Ovary (tissue), 9 donors: ENCODE results near the gene BDP1. TPM values are rescaled to one million over a fixed set of nuclear protein-coding genes. Genes with fewer than 3 reads are reported as not detected.
"Not testable (repeated sequence)": the region's sequence is repeated elsewhere in the genome, so short reads cannot be mapped to it uniquely, and the experiment has no call there.

ENCODE experiments used
- DNase-seq, 5 donors: peaks; one replicate each; pipeline ENCODE4 v3.0.0-alpha.2; 2019 to 2020
- H3K27ac ChIP-seq, 2 donors: fragments of 200-600 bp; one replicate each; pipeline versions ENCODE4 v1.5.1 to v1.8.0; 2019 to 2022
- H3K27me3 ChIP-seq: fragments of 200-600 bp; one replicate; pipeline ENCODE4 v1.8.0; 2022
- H3K36me3 ChIP-seq: fragments of 200-600 bp; sonication (generic); one replicate; pipeline ENCODE4 v1.5.1; 2019
- H3K4me1 ChIP-seq: one replicate; pipeline ENCODE4 v1.8.1; 2013; ENCODE audit warnings: mild to moderate bottlenecking, moderate library complexity; ENCODE audit not compliant: insufficient read depth
- H3K4me3 ChIP-seq: fragments of 200-600 bp; sonication (generic); one replicate; pipeline ENCODE4 v1.5.1; 2017
- H3K9me3 ChIP-seq, 2 donors: fragments of 200-600 bp in 1 of 2; sonication (generic) in 1 of 2; one replicate each; pipeline versions ENCODE4 v1.5.1 to v1.8.1; 2013 to 2019; ENCODE audit warnings: mild to moderate bottlenecking in 1 of 2, moderate library complexity in 1 of 2
- CTCF ChIP-seq, 3 donors: fragments of 450-650 bp in 2 of 3; fragments of 200-600 bp in 1 of 3; IDR thresholded peaks; one replicate each; pipeline versions ENCODE4 v1.5.1 to v1.8.0; 2016 to 2022; ENCODE audit warnings: antibody characterized with exemption in 3 of 3, mild to moderate bottlenecking in 1 of 3
- EP300 ChIP-seq: sonication (generic); formaldehyde crosslinking; IDR thresholded peaks from one replicate; pipeline ENCODE4 v1.6.1; 2017; ENCODE audit warnings: antibody characterized with exemption
- POLR2A ChIP-seq: fragments of 450-650 bp; IDR thresholded peaks from one replicate; pipeline ENCODE4 v1.6.1; 2017; ENCODE audit warnings: antibody characterized with exemption, mild to moderate bottlenecking, moderate library complexity
- WGBS, 3 donors: extraction: QIAGEN DNeasy Blood & Tissue Kit in 1 of 3; methylation state at CpG; one replicate each; pipeline versions ENCODE4 v1.1.5 to v1.1.7; 2013 to 2017; 5-methylcytosine and 5-hydroxymethylcytosine counted together
- intact Hi-C, 4 donors: fragments of 100-400 bp; cut with DNase I; formaldehyde crosslinking; loops; one replicate each; pipeline versions ENCODE4 v1.11.0 to v1.15.1; 2022 to 2023
- polyA plus RNA-seq, 2 donors: library from polyadenylated mRNA; stranded (reverse); fragments of 200-250 nt in 1 of 2; fragments of 350-450 nt in 1 of 2; fragmentation: Illumina TruSeq in 1 of 2; extraction: RNeasy Lipid Tissue Mini Kit (QIAGEN cat#74804) in 1 of 2; gene quantifications; one replicate each; pipeline ENCODE4 v1.2.3, GENCODE V29; 2013 to 2014
- total RNA-seq, 7 donors: library from RNA; depleted of rRNA in 2 of 7; stranded (reverse); fragments of >200 nt in 2 of 7; fragmentation: NEBNext Ultra II Directional in 3 of 7; extraction: Animal tissue kit (Norgen Biotek cat#: 25700) in 3 of 7; gene quantifications; one replicate each; pipeline versions ENCODE4 v1.1.0 to v1.2.4, GENCODE V29; 2016 to 2023
- donor health status: DM: no; HTN: no; CAD: no; lungs with moderate emphysema.
- donor health status: DM: no; HTN: no; CAD: no.
- donor health status: Bipolar disorder and iron deficiency.
- donor health status: DM: yes; HTN: yes; CAD: no.
- donor health status: DM: no; HTN: no; CAD: no.
- donor health status: DM: yes; HTN: yes; CAD: no.

The BDP1 gene
- total and polyA plus RNA-seq, 9 donors, result 8.6 to 41.6 (median 24.3) TPM

DNA sequence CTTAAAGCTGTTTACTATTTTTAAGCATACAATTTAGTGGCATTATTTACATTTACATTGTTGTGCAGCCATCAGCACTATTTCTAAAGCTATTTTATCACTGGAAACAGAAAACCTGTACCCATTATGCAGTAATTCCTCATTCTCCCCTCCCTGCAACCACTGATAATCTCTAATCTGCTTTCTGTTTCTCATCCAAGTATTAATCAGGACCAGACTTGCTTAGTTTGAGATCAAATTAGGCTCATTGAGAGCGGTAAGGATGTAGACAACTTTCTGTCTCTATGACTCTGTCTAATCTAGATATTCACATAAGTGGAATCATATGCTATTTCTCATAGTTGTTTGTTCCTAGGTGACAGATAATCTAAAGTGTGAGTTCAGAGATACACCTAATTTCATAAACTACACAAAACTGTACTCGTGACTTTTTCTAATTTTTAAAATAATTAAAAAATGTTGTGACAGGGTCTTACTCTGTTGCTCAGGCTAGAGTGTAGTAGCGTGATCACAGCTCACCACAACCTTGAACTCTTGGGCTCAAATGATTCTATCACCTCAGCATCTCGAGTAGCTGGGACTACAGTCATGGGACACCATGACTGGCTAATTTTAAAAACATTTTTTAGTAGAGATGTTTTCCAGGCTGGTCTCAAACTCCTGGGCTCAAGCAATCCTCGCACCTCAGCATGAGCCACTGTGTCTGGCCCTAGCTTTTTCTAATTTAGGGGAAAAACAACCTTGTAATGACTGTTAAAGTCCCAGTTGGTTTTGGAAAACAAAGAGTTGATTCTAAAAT, 37.6 kb downstream of the BDP1 start:
- Histone ChIP-seq H3K36me3 (no peaks in the 10 kb centered on the region), H3K4me1 (no peaks in the 10 kb centered on the region), H3K4me3 (no peak overlapping the region), H3K27me3 (no peaks in the 10 kb centered on the region), H3K27ac (no peak overlapping the region), H3K9me3 (no peaks in the 10 kb centered on the region)
- intact Hi-C loops, result no loop called here
- 87 to 90% (median 88%) methylated on average over 5 of the region's 5 CpGs for WGBS, 3 donors
- TF ChIP-seq EP300 (no peak), CTCF (IDR thresholded peaks at IDR 0.05) (no peak), POLR2A (no peak)
- no peak for DNase-seq

GRCh38 chr5:71494202-71494601, 38.8 kb downstream of the BDP1 start:
- H3K4me3 ChIP-seq, H3K27me3 ChIP-seq, DNase-seq, H3K36me3 ChIP-seq, H3K9me3 ChIP-seq, H3K27ac ChIP-seq, intact Hi-C loops, H3K4me1 ChIP-seq: not testable (repeated sequence)
- WGBS, 3 donors, result 62 to 84% (median 64%) methylated on average over 4 of the region's 4 CpGs

DNA sequence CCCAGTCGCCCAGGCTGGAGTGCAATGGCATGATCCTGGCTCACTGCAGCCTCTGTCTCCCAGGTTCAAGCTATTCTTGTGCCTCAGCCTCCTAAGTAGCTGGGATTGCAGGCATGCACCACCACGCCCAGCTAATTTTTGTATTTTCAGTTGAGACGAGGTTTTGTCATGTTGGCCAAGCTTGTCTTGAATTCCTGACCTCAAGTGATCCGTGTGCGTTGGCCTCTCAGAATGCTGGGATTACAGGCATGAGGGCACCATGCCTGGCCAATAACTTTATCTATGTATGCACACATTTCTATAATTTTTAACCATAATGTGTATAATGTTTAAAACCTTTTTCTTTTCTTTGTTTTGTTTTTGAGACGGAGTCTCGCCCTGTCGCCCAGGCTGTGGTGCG, 43.3 kb downstream of the BDP1 start:
- H3K36me3 ChIP-seq, H3K9me3 ChIP-seq, H3K4me1 ChIP-seq, intact Hi-C loops, DNase-seq, H3K27ac ChIP-seq, H3K27me3 ChIP-seq, H3K4me3 ChIP-seq: not testable (repeated sequence)
- 93 to 96% (median 94%) methylated on average over 9 of the region's 9 CpGs for WGBS, 3 donors

DNA sequence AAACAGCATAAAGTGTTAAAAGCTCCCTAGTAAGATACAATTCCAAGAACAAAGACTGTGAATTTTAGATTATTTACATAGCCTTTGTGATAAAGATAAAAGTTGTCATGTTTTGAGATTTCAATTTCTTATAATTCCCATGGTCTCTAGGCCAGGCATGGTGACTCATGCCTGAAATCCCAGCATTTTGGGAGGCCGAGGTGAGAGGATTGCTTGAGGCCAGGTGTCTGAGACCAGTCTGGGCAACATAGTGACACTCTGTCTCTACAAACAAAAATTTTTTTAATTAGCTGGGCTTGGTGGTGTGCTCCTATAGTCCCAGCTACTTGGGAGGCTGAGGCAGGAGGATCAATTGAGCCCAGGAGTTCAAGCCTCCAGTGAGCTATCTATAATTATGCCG, 48.1 kb downstream of the BDP1 start:
- Histone ChIP-seq H3K27ac (no peak overlapping the region), H3K4me3 (no peak overlapping the region), H3K9me3 (no peaks in the 10 kb centered on the region), H3K27me3 (no peaks in the 10 kb centered on the region), H3K4me1 (no peaks in the 10 kb centered on the region), H3K36me3 (no peaks in the 10 kb centered on the region)
- 91 to 97% (median 95%) methylated on average over 2 of the region's 2 CpGs for WGBS, 3 donors
- TF ChIP-seq CTCF (IDR thresholded peaks at IDR 0.05), result no peak
- no peak for TF ChIP-seq EP300
- no peak for TF ChIP-seq POLR2A
- DNase-seq, result no peak
- intact Hi-C loops, result no loop called here

GRCh38 chr5:71522151-71522550, 66.7 kb downstream of the BDP1 start:
- Histone ChIP-seq H3K9me3 (no peaks in the 10 kb centered on the region), H3K4me1 (no peaks in the 10 kb centered on the region), H3K27me3 (no peaks in the 10 kb centered on the region), H3K36me3 (no peaks in the 10 kb centered on the region), H3K27ac (no peak overlapping the region), H3K4me3 (no peak overlapping the region)
- WGBS, 3 donors, result 47 to 87% (median 73%) methylated on average over 1 of the region's 1 CpG
- intact Hi-C loops, result no loop called here
- no peak for DNase-seq
- TF ChIP-seq CTCF (IDR thresholded peaks at IDR 0.05) (no peak), EP300 (no peak), POLR2A (no peak)

DNA sequence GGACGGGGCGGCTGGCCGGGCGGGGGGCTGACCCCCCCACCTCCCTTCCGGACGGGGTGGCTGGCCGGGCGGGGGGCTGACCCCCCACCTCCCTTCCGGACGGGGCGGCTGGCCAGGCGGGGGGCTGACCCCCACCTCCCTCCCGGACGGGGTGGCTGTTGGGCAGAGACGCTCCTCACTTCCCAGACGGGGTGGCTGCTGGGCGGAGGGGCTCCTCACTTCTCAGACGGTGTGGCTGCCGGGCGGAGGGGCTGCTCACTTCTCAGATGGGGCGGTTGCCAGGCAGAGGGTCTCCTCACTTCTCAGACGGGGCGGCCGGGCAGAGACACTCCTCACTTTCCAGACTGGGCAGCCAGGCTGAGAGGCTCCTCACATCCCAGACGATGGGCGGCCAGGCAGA, 70.2 kb downstream of the BDP1 start:
- H3K36me3 ChIP-seq, H3K4me1 ChIP-seq, H3K27ac ChIP-seq, DNase-seq, H3K27me3 ChIP-seq, H3K9me3 ChIP-seq, H3K4me3 ChIP-seq, intact Hi-C loops: not testable (repeated sequence)
- 90 to 100% (median 96%) methylated on average over 8 to 22 of the region's 26 CpGs for WGBS, 3 donors
